ENCODE measurements around the gene ACCSL. TPM values are rescaled to one million over a fixed set of nuclear protein-coding genes. Genes with fewer than 3 reads are reported as not detected.

Gene ACCSL
- polyA plus RNA-seq (2013, experiment 1 of 2): not detected
- not detected for polyA plus RNA-seq (2013, experiment 2 of 2)

- no peaks in the 10 kb centered on the region for H3K4me1 ChIP-seq (ENCODE audit: insufficient read depth, low read length)
- no peak within 1 kb of the TSS for H3K4me3 ChIP-seq (ENCODE audit: low read length)
- no peak within 1 kb of the TSS for H3K27ac ChIP-seq (ENCODE audit: low read depth, low read length)
- peaks cover 6% of the 10 kb centered on the region for H3K27me3 ChIP-seq (ENCODE audit: insufficient read depth, low read length)
- no peak within 1 kb of the TSS for H3K9ac ChIP-seq (ENCODE audit: low read depth, low read length)
- no peaks in the 10 kb centered on the region for H3K36me3 ChIP-seq (ENCODE audit: insufficient read depth, low read length)
- no peaks in the 10 kb centered on the region for H3K9me3 ChIP-seq (ENCODE audit: insufficient read depth, low read depth, low read length)
- WGBS: 93% methylated on average over 12 of the region's 12 CpGs
Observed at GRCh38 chr11:44047931-44048431, at the start of gene ACCSL. Gene ACCSL, plus strand, starts transcription at chr11:44047981. Its CDS starts 56 bp downstream, at chr11:44048037.

GRCh38 chr11:43998308-43998707, 49.5 kb upstream of the ACCSL start:
- Histone ChIP-seq H3K4me1 (ENCODE audit: insufficient read depth, low read length) (no peaks in the 10 kb centered on the region), H3K27ac (ENCODE audit: low read depth, low read length) (no peak overlapping the region), H3K27me3 (ENCODE audit: insufficient read depth, low read length) (no peaks in the 10 kb centered on the region), H3K9me3 (ENCODE audit: insufficient read depth, low read depth, low read length) (no peaks in the 10 kb centered on the region), H3K4me3 (ENCODE audit: low read length) (no peak overlapping the region), H3K9ac (ENCODE audit: low read depth, low read length) (no peak overlapping the region), H3K36me3 (ENCODE audit: insufficient read depth, low read length) (no peaks in the 10 kb centered on the region)
- 96% methylated on average over 1 of the region's 1 CpG for WGBS

GRCh38 chr11:44000731-44001130, 47.0 kb upstream of the ACCSL start:
- H3K27me3 ChIP-seq (ENCODE audit: insufficient read depth, low read length): no peaks in the 10 kb centered on the region
- H3K36me3 ChIP-seq (ENCODE audit: insufficient read depth, low read length): no peaks in the 10 kb centered on the region
- peaks cover 15% of the 10 kb centered on the region for H3K4me1 ChIP-seq (ENCODE audit: insufficient read depth, low read length)
- no peak overlapping the region for H3K4me3 ChIP-seq (ENCODE audit: low read length)
- H3K9ac ChIP-seq (ENCODE audit: low read depth, low read length): no peak overlapping the region
- 50% methylated on average over 2 of the region's 2 CpGs for WGBS
- no peaks in the 10 kb centered on the region for H3K9me3 ChIP-seq (ENCODE audit: insufficient read depth, low read depth, low read length)
- H3K27ac ChIP-seq (ENCODE audit: low read depth, low read length): no peak overlapping the region

GRCh38 chr11:44002191-44003093, 45.3 kb upstream of the ACCSL start:
- Histone ChIP-seq H3K9me3 (ENCODE audit: insufficient read depth, low read depth, low read length) (no peaks in the 10 kb centered on the region), H3K9ac (ENCODE audit: low read depth, low read length) (no peak overlapping the region), H3K36me3 (ENCODE audit: insufficient read depth, low read length) (no peaks in the 10 kb centered on the region), H3K4me3 (ENCODE audit: low read length) (no peak overlapping the region), H3K4me1 (ENCODE audit: insufficient read depth, low read length) (peaks cover 15% of the 10 kb centered on the region), H3K27me3 (ENCODE audit: insufficient read depth, low read length) (no peaks in the 10 kb centered on the region), H3K27ac (ENCODE audit: low read depth, low read length) (no peak overlapping the region)
- 84% methylated on average over 16 of the region's 18 CpGs for WGBS

GRCh38 chr11:44003736-44004451, 43.9 kb upstream of the ACCSL start:
- Histone ChIP-seq H3K4me3 (ENCODE audit: low read length) (no peak overlapping the region), H3K9ac (ENCODE audit: low read depth, low read length) (no peak overlapping the region)
- WGBS: 91% methylated on average over 9 of the region's 9 CpGs

GRCh38 chr11:44004452-44005062, 43.2 kb upstream of the ACCSL start:
- Histone ChIP-seq H3K27me3 (ENCODE audit: insufficient read depth, low read length) (no peaks in the 10 kb centered on the region), H3K4me3 (ENCODE audit: low read length) (no peak overlapping the region), H3K36me3 (ENCODE audit: insufficient read depth, low read length) (no peaks in the 10 kb centered on the region), H3K9me3 (ENCODE audit: insufficient read depth, low read depth, low read length) (no peaks in the 10 kb centered on the region), H3K9ac (ENCODE audit: low read depth, low read length) (no peak overlapping the region), H3K27ac (ENCODE audit: low read depth, low read length) (no peak overlapping the region), H3K4me1 (ENCODE audit: insufficient read depth, low read length) (peaks cover 15% of the 10 kb centered on the region)
- WGBS: 83% methylated on average over 8 of the region's 10 CpGs

More at GRCh38 chr11:44003736-44004451, 43.9 kb upstream of the ACCSL start:
- Histone ChIP-seq H3K36me3 (ENCODE audit: insufficient read depth, low read length) (no peaks in the 10 kb centered on the region), H3K4me1 (ENCODE audit: insufficient read depth, low read length) (peaks cover 15% of the 10 kb centered on the region), H3K9me3 (ENCODE audit: insufficient read depth, low read depth, low read length) (no peaks in the 10 kb centered on the region), H3K27me3 (ENCODE audit: insufficient read depth, low read length) (no peaks in the 10 kb centered on the region), H3K27ac (ENCODE audit: low read depth, low read length) (no peak overlapping the region)

GRCh38 chr11:44005063-44005701, 42.6 kb upstream of the ACCSL start:
- H3K4me3 ChIP-seq (ENCODE audit: low read length): no peak overlapping the region
- H3K9me3 ChIP-seq (ENCODE audit: insufficient read depth, low read depth, low read length): no peaks in the 10 kb centered on the region
- 48% methylated on average over 10 of the region's 14 CpGs for WGBS
- peak overlapping the region; percentile 40; the same call in 1 of the 2 replicates for H3K9ac ChIP-seq (ENCODE audit: low read depth, low read length)
- no peaks in the 10 kb centered on the region for H3K36me3 ChIP-seq (ENCODE audit: insufficient read depth, low read length)
- H3K27me3 ChIP-seq (ENCODE audit: insufficient read depth, low read length): no peaks in the 10 kb centered on the region
- H3K27ac ChIP-seq (ENCODE audit: low read depth, low read length): no peak overlapping the region
- peaks cover 15% of the 10 kb centered on the region for H3K4me1 ChIP-seq (ENCODE audit: insufficient read depth, low read length)

GRCh38 chr11:44005956-44006355, 41.8 kb upstream of the ACCSL start:
- no peaks in the 10 kb centered on the region for H3K36me3 ChIP-seq (ENCODE audit: insufficient read depth, low read length)
- H3K9me3 ChIP-seq (ENCODE audit: insufficient read depth, low read depth, low read length): no peaks in the 10 kb centered on the region
- H3K27ac ChIP-seq (ENCODE audit: low read depth, low read length): no peak overlapping the region
- 95% methylated on average over 1 of the region's 1 CpG for WGBS
- no peak overlapping the region for H3K4me3 ChIP-seq (ENCODE audit: low read length)
- H3K4me1 ChIP-seq (ENCODE audit: insufficient read depth, low read length): peaks cover 15% of the 10 kb centered on the region
- no peaks in the 10 kb centered on the region for H3K27me3 ChIP-seq (ENCODE audit: insufficient read depth, low read length)
- no peak overlapping the region for H3K9ac ChIP-seq (ENCODE audit: low read depth, low read length)

- Histone ChIP-seq H3K9ac (ENCODE audit: low read depth, low read length) (no peak overlapping the region), H3K27ac (ENCODE audit: low read depth, low read length) (no peak overlapping the region), H3K27me3 (ENCODE audit: insufficient read depth, low read length) (no peaks in the 10 kb centered on the region), H3K9me3 (ENCODE audit: insufficient read depth, low read depth, low read length) (no peaks in the 10 kb centered on the region), H3K36me3 (ENCODE audit: insufficient read depth, low read length) (no peaks in the 10 kb centered on the region), H3K4me3 (ENCODE audit: low read length) (no peak overlapping the region), H3K4me1 (ENCODE audit: insufficient read depth, low read length) (peaks cover 15% of the 10 kb centered on the region)
- 91% methylated on average over 11 of the region's 11 CpGs for WGBS
Observed at GRCh38 chr11:44006917-44007361, 40.8 kb upstream of the ACCSL start.

- H3K9me3 ChIP-seq (ENCODE audit: insufficient read depth, low read depth, low read length): no peaks in the 10 kb centered on the region
- H3K4me1 ChIP-seq (ENCODE audit: insufficient read depth, low read length): peaks cover 15% of the 10 kb centered on the region
- no peaks in the 10 kb centered on the region for H3K36me3 ChIP-seq (ENCODE audit: insufficient read depth, low read length)
- no peaks in the 10 kb centered on the region for H3K27me3 ChIP-seq (ENCODE audit: insufficient read depth, low read length)
- H3K4me3 ChIP-seq (ENCODE audit: low read length): no peak overlapping the region
- 94% methylated on average over 5 of the region's 5 CpGs for WGBS
- no peak overlapping the region for H3K27ac ChIP-seq (ENCODE audit: low read depth, low read length)
- no peak overlapping the region for H3K9ac ChIP-seq (ENCODE audit: low read depth, low read length)
Observed at GRCh38 chr11:44007481-44008087, 40.2 kb upstream of the ACCSL start.
